HG03378 (cell line): Measurements from ENCODE around the gene BSN.

Experiments used
- ATAC-seq: cut with Tn5 transposase; IDR thresholded peaks from one replicate; pipeline ENCODE4 v1.9.1; 2021; ENCODE audit warnings: mild to moderate bottlenecking, moderate library complexity; ENCODE audit not compliant: unreplicated experiment

Gene BSN, protein sequence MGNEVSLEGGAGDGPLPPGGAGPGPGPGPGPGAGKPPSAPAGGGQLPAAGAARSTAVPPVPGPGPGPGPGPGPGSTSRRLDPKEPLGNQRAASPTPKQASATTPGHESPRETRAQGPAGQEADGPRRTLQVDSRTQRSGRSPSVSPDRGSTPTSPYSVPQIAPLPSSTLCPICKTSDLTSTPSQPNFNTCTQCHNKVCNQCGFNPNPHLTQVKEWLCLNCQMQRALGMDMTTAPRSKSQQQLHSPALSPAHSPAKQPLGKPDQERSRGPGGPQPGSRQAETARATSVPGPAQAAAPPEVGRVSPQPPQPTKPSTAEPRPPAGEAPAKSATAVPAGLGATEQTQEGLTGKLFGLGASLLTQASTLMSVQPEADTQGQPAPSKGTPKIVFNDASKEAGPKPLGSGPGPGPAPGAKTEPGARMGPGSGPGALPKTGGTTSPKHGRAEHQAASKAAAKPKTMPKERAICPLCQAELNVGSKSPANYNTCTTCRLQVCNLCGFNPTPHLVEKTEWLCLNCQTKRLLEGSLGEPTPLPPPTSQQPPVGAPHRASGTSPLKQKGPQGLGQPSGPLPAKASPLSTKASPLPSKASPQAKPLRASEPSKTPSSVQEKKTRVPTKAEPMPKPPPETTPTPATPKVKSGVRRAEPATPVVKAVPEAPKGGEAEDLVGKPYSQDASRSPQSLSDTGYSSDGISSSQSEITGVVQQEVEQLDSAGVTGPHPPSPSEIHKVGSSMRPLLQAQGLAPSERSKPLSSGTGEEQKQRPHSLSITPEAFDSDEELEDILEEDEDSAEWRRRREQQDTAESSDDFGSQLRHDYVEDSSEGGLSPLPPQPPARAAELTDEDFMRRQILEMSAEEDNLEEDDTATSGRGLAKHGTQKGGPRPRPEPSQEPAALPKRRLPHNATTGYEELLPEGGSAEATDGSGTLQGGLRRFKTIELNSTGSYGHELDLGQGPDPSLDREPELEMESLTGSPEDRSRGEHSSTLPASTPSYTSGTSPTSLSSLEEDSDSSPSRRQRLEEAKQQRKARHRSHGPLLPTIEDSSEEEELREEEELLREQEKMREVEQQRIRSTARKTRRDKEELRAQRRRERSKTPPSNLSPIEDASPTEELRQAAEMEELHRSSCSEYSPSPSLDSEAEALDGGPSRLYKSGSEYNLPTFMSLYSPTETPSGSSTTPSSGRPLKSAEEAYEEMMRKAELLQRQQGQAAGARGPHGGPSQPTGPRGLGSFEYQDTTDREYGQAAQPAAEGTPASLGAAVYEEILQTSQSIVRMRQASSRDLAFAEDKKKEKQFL (N-terminal part only)

GRCh38 chr3:49553692-49554632 is at the start of gene BSN:
TSS of gene BSN (plus strand) at chr3:49554477. CDS start at chr3:49554603, 126 bp downstream.
- peak; percentile 46 for ATAC-seq

DNA sequence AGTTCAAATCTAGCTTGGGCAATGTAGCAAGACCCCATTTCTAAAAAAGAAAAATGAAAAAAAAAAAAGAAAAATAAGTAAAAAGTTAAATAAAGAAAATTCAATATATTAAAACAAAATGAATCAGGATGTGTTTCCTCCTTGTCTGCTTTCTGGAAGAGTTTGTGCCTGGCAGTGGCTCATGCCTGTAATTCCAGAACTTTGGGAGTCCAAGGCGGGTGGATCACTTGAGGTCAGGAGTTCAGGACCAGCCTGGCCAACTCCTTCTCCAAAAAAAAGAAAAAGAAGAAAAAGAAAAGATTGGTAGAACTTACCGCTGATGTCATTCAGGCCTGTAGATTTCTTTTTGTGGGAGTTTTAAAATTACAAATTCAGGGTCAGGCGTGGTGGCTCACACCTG is 47.4 kb upstream of the BSN start:
- no peak for ATAC-seq

- ATAC-seq, result no peak
Measured at GRCh38 chr3:49509028-49509561, 45.2 kb upstream of the BSN start.

GRCh38 chr3:49511639-49512038 is 42.6 kb upstream of the BSN start:
- ATAC-seq, result no peak

GRCh38 chr3:49512781-49513355 is 41.4 kb upstream of the BSN start:
- ATAC-seq, result no peak

GRCh38 chr3:49513494-49514124 is 40.7 kb upstream of the BSN start:
- ATAC-seq, result no peak

DNA sequence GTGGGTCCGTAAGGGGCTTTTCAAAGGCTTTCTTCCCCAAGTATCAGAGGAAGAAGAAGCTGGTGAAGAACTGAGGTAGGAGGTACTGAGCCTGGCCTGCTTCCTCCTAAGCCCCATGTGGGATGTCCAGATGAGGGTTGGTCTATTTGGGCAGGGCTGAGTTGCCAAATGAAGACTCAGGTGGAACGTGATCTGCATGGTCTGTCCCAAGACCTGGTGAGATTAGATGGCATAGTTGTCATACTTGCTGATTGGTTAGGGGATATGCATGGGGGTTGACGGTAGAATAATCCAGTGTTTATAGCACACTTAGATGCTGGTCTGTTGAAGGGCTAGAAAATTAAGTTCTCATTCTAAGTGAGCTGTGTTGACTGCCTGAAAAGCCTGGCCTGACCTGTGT is 36.3 kb upstream of the BSN start:
- no peak for ATAC-seq

DNA sequence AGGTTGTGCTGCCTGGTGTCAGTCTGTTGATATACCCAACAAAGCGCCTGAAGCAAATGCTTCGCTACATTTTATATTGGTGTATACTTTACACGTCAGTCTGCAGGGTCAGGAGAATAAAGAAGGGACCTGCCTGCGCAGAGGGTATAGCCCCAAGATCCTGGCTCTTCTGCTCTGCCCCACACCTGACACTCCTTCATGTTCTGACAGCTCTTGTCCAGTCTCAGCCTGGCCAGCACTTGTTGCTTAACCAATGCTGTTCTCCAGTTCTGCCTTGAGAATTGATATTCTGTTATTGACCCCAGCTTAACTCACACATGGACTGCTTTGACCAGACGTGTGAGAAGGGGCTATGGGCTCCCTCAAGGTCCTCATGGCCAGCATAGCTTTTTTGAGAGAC is 35.8 kb upstream of the BSN start:
- ATAC-seq, result no peak

DNA sequence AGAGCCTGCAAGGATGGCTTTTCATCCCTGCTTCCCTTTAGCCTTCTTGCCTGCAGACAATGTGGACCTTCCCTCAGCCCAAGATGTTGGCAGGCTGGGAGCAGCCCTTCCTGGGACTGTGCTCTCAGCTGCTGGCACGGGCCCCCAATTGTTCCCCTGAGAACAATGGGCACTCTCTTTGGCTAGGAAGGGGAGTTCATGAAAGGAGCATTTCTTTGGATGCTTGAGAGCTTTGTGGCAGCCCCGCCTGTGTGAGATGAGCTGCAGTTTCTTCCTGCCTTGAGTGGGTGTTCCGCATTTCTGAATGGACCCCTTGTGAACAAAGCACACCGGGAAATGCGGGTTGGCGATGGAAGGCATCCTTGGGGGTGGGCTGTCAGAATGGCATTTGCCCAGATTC is 35.0 kb upstream of the BSN start:
- no peak for ATAC-seq

DNA sequence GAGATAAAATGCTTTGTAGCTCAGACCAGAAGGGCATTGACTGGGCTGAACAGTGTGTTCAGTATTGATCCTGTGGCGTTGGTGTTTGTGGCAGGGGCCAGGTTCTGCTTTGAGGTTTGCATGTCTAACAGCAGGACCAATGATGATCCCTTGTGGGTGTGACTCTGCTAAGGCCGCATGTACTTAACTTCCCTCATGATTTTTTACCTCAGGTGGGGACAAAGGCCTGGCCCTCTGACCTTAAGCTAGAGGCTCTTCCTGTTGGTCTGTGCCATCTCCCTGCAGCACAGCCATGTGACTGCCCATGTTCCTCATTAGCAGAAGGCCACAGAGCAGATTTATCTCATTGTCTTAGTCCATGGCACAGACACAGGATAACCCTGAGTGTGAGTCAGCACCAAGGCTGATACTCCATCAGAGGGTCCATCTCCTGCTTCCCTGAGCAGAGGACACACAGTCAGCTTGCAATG is 34.3 kb upstream of the BSN start:
- no peak for ATAC-seq

- no peak for ATAC-seq
Measured at GRCh38 chr3:49523756-49524747, 30.2 kb upstream of the BSN start.

GRCh38 chr3:49529567-49529966 is 24.7 kb upstream of the BSN start:
- no peak for ATAC-seq

DNA sequence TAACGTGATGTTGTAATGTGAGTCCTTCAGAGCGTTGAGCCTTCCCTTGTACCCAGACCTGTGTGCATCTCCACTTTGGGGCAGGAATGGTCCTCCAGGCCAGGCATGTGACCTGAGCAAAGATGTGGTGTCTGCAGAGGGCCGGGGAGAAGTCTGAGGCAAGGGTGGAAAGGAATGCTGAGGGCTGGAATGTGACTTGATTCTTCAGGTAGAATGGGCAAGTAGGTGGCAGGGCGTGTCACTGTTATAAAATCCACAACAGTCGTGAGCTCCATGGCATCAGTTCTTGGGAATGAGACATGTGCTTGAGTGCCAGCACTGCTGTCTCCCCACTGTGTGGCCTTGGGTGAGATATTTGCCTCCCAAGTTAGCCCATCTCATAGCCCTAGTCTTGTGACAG is 24.0 kb upstream of the BSN start:
- ATAC-seq, result no peak

GRCh38 chr3:49530701-49531100 is 23.6 kb upstream of the BSN start:
- ATAC-seq, result no peak

DNA sequence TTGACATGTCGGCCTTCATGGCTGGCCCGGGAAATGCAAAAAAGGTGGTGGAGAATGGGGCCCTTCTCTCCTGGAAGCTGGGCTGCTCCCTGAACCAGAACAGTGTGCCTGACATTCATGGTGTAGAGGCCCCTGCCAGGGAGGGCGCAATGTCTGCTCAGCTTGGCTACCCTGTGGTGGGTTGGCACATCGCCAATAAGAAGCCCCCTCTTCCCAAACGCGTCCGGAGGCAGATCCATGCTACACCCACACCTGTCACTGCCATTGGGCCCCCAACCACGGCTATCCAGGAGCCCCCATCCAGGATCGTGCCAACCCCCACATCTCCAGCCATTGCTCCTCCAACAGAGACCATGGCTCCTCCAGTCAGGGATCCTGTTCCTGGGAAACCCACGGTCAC is 23.1 kb upstream of the BSN start:
- ATAC-seq, result no peak

DNA sequence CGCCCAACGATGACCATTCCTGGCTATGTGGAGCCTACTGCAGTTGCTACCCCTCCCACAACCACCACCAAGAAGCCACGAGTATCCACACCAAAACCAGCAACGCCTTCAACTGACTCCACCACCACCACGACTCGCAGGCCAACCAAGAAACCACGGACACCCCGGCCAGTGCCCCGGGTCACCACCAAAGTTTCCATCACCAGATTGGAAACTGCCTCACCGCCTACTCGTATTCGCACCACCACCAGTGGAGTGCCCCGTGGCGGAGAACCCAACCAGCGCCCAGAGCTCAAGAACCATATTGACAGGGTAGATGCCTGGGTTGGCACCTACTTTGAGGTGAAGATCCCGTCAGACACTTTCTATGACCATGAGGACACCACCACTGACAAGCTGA is 22.6 kb upstream of the BSN start:
- no peak for ATAC-seq

DNA sequence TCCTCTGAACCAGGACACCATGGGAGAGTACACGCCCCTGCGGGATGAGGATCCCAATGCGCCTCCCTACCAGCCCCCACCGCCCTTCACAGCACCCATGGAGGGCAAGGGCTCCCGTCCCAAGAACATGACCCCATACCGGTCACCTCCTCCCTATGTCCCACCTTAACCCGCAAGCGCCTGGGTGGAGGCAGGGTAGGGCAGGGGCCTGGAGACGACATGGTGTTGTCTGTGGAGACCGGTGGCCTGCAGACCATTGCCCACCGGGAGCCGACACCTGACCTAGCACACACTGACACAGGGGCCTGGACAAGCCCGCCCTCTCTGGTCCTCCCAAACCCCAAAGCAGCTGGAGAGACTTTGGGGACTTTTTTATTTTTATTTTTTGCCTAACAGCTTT is 21.2 kb upstream of the BSN start:
- ATAC-seq, result no peak
